GM12865 (cell line): ENCODE data around the gene NDFIP2.

Experiments used
- DNase-seq: peaks from one replicate; pipeline ENCODE4 v3.0.0; 2010; ENCODE audit warnings: low read depth
- H3K4me3 ChIP-seq: 2 replicates; pipeline ENCODE4 v1.5.1; 2011; ENCODE audit warnings: mild to moderate bottlenecking, low read depth, low read length, control low read depth
- CTCF ChIP-seq: IDR thresholded peaks from 2 replicates; pipeline ENCODE4 v1.5.1; 2011; ENCODE audit warnings: low read length, control low read depth, low read depth, inconsistent platforms; ENCODE audit not compliant: insufficient read depth; ENCODE audit errors: missing control alignments

The NDFIP2 gene

DNA sequence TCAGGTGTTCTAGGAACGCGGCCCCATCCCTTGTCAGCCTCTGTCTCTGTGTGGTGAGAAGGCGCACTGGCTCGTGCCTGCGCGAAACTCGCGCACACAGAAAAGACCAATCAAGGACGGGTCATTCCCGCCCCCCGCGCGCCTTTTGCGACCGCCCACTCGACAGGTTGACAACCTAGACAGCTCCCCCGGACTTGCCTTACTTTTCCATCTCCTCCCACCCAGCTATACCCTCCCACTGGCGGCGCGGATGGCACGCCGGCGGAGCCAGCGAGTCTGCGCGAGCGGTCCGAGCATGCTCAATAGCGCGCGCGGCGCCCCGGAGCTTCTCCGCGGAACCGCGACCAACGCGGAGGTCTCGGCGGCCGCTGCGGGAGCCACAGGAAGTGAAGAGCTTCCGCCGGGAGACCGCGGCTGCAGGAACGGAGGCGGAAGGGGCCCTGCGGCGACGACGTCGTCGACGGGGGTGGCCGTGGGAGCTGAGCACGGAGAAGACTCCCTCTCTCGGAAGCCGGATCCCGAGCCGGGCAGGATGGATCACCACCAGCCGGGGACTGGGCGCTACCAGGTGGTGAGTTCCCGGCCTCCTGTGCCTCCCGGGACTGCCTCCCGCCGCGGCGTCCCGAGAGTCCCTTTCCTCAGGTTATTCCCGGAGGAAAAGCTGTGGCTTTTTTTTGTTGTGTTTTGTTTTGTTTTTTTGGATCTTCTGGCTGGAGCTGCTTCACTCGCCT is at the start of gene NDFIP2:
TSS of gene NDFIP2 (plus strand) at position 202 of the 731 bp plus-strand sequence. CDS start at position 251, 49 bp downstream.
- TF ChIP-seq CTCF = no peak
- peak within 1 kb of the TSS; percentile 82 for H3K4me3 ChIP-seq
- peak; percentile 89 for DNase-seq

GRCh38 chr13:79432086-79432485 is 48.9 kb upstream of the NDFIP2 start:
- no peak for DNase-seq
- H3K4me3 ChIP-seq = no peak overlapping the region
- TF ChIP-seq CTCF = no peak

GRCh38 chr13:79432992-79433391 is 48.0 kb upstream of the NDFIP2 start:
- no peak for TF ChIP-seq CTCF
- no peak overlapping the region for H3K4me3 ChIP-seq
- no peak for DNase-seq

DNA sequence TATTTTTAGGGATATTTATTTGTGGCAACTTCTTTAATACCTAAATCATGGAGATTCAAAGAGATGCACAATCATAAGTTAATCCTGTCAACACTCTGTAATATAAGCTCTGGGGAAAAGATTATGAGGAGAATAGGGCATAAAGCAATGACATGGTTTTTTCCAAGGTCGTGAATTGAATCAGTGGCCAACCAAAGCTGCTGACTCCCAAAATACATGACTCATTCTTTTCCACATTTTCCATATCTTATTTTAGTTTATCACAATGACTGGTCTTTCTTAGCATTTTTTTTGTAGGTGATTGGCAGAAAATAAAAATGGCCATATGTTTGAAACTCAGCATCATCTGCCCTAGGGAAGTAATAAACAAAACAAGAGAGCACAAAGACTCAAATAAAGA is 46.4 kb upstream of the NDFIP2 start:
- DNase-seq = no peak

GRCh38 chr13:79435561-79435990 is 45.4 kb upstream of the NDFIP2 start:
- no peak overlapping the region for H3K4me3 ChIP-seq
- no peak for TF ChIP-seq CTCF
- DNase-seq = no peak

More for the DNA sequence above, 46.4 kb upstream of the NDFIP2 start:
- TF ChIP-seq CTCF = no peak
- no peak overlapping the region for H3K4me3 ChIP-seq

GRCh38 chr13:79439275-79439674 is 41.7 kb upstream of the NDFIP2 start:
- TF ChIP-seq CTCF = no peak
- no peak overlapping the region for H3K4me3 ChIP-seq
- no peak for DNase-seq
